Transverse colon (tissue), 3 donors: ENCODE measurements around the gene MYLK.

Source experiments
- POLR2A ChIP-seq: fragments of 450-650 bp; IDR thresholded peaks from one replicate; pipeline ENCODE4 v1.6.1; 2016; ENCODE audit warnings: antibody characterized with exemption, mild to moderate bottlenecking, moderate library complexity
- TF ChIP-seq, protein P1 (sequence below), 5 experiments: fragments of 200-600 bp in 3 of 5; fragments of 450-650 bp in 2 of 5; sonication (generic) in 3 of 5; IDR thresholded peaks; 1 replicate in 2 of 5; 2 replicates in 3 of 5; pipeline ENCODE4 v1.5.1; 2016 to 2017; ENCODE audit warnings: antibody characterized with exemption in 5 of 5, inconsistent platforms in 3 of 5, mild to moderate bottlenecking in 2 of 5, moderate library complexity in 1 of 5

DNA sequence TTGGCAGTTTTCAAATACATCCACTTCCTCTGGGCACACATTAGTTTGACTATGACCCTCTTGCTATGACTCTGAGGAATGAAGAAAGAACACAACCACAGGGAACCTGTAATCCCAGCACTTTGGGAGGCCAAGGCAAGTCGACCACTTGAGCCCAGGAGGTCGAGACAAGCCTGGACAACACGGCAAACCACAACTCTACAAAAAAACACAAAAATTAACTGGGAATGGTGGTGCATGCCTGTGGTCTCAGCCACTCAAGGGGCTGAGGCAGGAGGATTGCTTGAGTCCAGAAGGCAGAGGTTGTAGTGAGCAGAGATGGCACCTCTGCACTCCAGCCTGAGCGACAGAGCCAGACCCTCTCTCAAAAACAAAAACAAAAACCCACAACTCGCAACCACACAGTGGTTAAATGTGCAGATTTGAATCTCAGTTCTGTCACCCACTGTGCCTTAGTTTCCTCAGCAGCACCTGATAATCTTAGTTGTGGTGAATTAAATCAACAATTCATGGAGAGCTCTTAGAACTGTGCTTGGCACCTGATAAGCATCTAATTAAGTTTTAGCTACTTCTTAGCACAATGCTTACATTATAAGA, 65.7 kb downstream of the MYLK start:
- TF ChIP-seq, protein P1, sequence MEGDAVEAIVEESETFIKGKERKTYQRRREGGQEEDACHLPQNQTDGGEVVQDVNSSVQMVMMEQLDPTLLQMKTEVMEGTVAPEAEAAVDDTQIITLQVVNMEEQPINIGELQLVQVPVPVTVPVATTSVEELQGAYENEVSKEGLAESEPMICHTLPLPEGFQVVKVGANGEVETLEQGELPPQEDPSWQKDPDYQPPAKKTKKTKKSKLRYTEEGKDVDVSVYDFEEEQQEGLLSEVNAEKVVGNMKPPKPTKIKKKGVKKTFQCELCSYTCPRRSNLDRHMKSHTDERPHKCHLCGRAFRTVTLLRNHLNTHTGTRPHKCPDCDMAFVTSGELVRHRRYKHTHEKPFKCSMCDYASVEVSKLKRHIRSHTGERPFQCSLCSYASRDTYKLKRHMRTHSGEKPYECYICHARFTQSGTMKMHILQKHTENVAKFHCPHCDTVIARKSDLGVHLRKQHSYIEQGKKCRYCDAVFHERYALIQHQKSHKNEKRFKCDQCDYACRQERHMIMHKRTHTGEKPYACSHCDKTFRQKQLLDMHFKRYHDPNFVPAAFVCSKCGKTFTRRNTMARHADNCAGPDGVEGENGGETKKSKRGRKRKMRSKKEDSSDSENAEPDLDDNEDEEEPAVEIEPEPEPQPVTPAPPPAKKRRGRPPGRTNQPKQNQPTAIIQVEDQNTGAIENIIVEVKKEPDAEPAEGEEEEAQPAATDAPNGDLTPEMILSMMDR (IDR thresholded peaks at IDR 0.05) = no peak
- no peak for TF ChIP-seq POLR2A
